ENCODE results near the gene CCDC73. TPM values are rescaled to one million over a fixed set of nuclear protein-coding genes. Genes with fewer than 3 reads are reported as not detected.

CCDC73 gene
- total RNA-seq, 4 donors from 2014 or later = 0.55 TPM; not detected in 3

- intact Hi-C loops (cut with DNase I; ENCODE audit: low total_unique reads) = no loop called here
- no peak overlapping the region for H3K27ac ChIP-seq
- H3K9me3 ChIP-seq = no peaks in the 10 kb centered on the region
- no peak for DNase-seq
- H3K4me3 ChIP-seq = no peak overlapping the region
- TF ChIP-seq POLR2A (IDR thresholded peaks at IDR 0.05) = no peak
- TF ChIP-seq, protein P1, sequence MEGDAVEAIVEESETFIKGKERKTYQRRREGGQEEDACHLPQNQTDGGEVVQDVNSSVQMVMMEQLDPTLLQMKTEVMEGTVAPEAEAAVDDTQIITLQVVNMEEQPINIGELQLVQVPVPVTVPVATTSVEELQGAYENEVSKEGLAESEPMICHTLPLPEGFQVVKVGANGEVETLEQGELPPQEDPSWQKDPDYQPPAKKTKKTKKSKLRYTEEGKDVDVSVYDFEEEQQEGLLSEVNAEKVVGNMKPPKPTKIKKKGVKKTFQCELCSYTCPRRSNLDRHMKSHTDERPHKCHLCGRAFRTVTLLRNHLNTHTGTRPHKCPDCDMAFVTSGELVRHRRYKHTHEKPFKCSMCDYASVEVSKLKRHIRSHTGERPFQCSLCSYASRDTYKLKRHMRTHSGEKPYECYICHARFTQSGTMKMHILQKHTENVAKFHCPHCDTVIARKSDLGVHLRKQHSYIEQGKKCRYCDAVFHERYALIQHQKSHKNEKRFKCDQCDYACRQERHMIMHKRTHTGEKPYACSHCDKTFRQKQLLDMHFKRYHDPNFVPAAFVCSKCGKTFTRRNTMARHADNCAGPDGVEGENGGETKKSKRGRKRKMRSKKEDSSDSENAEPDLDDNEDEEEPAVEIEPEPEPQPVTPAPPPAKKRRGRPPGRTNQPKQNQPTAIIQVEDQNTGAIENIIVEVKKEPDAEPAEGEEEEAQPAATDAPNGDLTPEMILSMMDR (IDR thresholded peaks at IDR 0.05) = no peak
- no peaks in the 10 kb centered on the region for H3K36me3 ChIP-seq
- no peaks in the 10 kb centered on the region for H3K4me1 ChIP-seq
- H3K27me3 ChIP-seq = no peaks in the 10 kb centered on the region
Observed at GRCh38 chr11:32555091-32555490, 239.4 kb downstream of the CCDC73 start.

Other genes starting within 250 kb of the CCDC73 start
- 100 to 1,000 TPM in 3 of 4 donors, 10 to 100 TPM in 1; 96.8 to 611 (median 225) TPM for gene EIF3M, start 210.8 kb downstream of the CCDC73 start, total RNA-seq
- gene PRRG4, start 35.3 kb upstream of the CCDC73 start, total RNA-seq = 1 to 10 TPM in 2 of 4 donors, under 1 TPM in 2; 0.29 to 2.3 (median 1.4) TPM
- gene QSER1, start 98.1 kb upstream of the CCDC73 start, total RNA-seq = 10 to 100 TPM; 17.2 to 79.4 (median 43.8) TPM
- gene DEPDC7, start 221.2 kb upstream of the CCDC73 start, total RNA-seq = 1 to 10 TPM in 3 of 4 donors, not detected in 1; 1.3 to 6.4 (median 1.3) TPM
- 10 to 100 TPM in 3 of 4 donors, 1 to 10 TPM in 1; 4.6 to 26.8 (median 23.3) TPM for gene TCP11L1, start 244.9 kb upstream of the CCDC73 start, total RNA-seq

Measured in uterus (tissue), 4 donors.